Melanocyte of skin (primary cell): Measurements from ENCODE around the gene NSA2. TPM values are rescaled to one million over a fixed set of nuclear protein-coding genes. Genes with fewer than 3 reads are reported as not detected.

Experiments used
- small RNA-seq, 2 donors: library from RNA; depleted of rRNA; stranded (forward); fragments of <200 nt; gene quantifications; one replicate each; pipeline ENCODE3, GENCODE V24; 2012
- total RNA-seq, 2 donors: library from RNA; depleted of rRNA; stranded (reverse); fragments of >200 nt; gene quantifications; 2 replicates each; pipeline ENCODE4 v1.2.3, GENCODE V29; 2012

Gene NSA2
- total RNA-seq, result 10 to 100 TPM; 44.7 to 66.3 TPM

DNA sequence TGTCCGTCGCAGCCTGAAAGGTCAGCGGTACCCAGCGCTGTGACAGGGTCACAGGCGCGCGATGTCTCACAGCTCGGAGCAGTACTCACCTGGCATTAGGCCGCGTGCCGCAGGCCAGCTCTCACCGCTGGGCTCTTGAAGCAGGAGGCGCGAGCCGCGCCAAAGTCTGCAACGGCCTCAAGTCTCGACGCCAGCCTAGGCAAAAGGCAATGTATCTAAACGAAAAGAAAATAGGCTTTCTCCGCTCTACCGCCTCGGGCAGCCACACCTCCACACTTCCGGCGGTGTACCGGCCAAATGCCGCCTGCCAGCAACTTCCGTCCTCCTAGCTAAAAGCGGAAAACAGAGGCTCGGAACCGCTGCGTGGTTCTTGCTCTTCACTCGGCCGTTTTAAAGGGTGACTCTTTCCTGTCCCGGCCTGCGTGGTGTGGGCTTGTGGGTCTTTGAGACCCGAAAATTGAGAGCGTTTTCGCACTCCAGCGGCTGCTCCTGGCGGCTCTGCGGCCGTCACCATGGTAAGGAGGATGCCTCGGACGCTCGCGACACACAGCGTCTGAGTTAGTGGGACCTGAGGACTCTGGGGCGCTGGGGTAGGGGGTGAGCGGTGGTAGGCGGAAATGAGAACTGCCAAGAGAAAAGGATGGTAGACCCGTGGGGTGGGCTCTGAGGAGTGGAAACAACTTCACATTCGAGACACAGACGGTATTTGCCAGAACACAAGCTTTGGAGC lies at the start of gene NSA2, which contains the start of gene GFM2:
TSS of gene NSA2 (plus strand) at position 401 of the 730 bp plus-strand sequence. CDS start at position 513, 112 bp downstream.
TSS of gene GFM2 (minus strand) at position 269 of the 730 bp plus-strand sequence. CDS start 3,375 bp downstream, outside the sequence.

Small RNA genes lying within 50 kb of the gene (small RNA-seq; reads per million reads assigned to genes)
- 0 reads per million in 2 donors for gene RNU6-658P

Other genes with a start within 250 kb of the NSA2 start
- 100 to 1,000 TPM in 1 of 2 donors, 10 to 100 TPM in 1; 28.6 to 159 TPM for gene ENC1, start 126.5 kb upstream of the NSA2 start, total RNA-seq
- gene HEXB, start 82.0 kb upstream of the NSA2 start, total RNA-seq, result 100 to 1,000 TPM; 212 to 262 TPM
- 10 to 100 TPM; 46.8 to 58.6 TPM for gene GFM2, start 132 bp upstream of the NSA2 start, total RNA-seq
- gene FAM169A, start 99.1 kb downstream of the NSA2 start, total RNA-seq, result 1 to 10 TPM in 1 of 2 donors, under 1 TPM in 1; 1.00 to 2.1 TPM